Activated CD4-positive, alpha-beta T cell treated with anti-CD3 and anti-CD28 coated beads for 36 hours (primary cell): ENCODE results near the gene PDZD4. TPM values are rescaled to one million over a fixed set of nuclear protein-coding genes. Genes with fewer than 3 reads are reported as not detected.

ENCODE experiments used
- ATAC-seq: fragments of 200-7000 bp; cut with Tn5 transposase; one replicate; pipeline ENCODE4 v1.10.0; 2021; ENCODE audit warnings: mild to moderate bottlenecking, moderate library complexity
- CTCF ChIA-PET: fragments of 350-600 bp; sonication (Branson Sonifier 250); formaldehyde crosslinking; loops from one replicate; lab custom pipeline; 2021; ENCODE audit warnings: antibody characterized with exemption; lab: Charles Lee
- POLR2A ChIA-PET: fragments of 350-600 bp; sonication (Branson Sonifier 250); formaldehyde crosslinking; loops from one replicate; lab custom pipeline; 2021; ENCODE audit warnings: antibody characterized with exemption, inconsistent platforms; lab: Charles Lee
- DNase-seq: peaks from one replicate; pipeline ENCODE4 v3.0.0-alpha.2; 2020
- H3K27ac Mint-ChIP-seq: one replicate; pipeline ENCODE4 v1.8.0; 2021; ENCODE audit warnings: mixed read lengths
- H3K27me3 Mint-ChIP-seq: one replicate; pipeline ENCODE4 v1.8.0; 2021; ENCODE audit warnings: mixed read lengths
- H3K36me3 Mint-ChIP-seq: one replicate; pipeline ENCODE4 v1.8.0; 2021; ENCODE audit warnings: low read depth, mixed read lengths
- H3K4me1 Mint-ChIP-seq: one replicate; pipeline ENCODE4 v1.8.0; 2021; ENCODE audit warnings: mixed read lengths
- H3K4me3 Mint-ChIP-seq: one replicate; pipeline ENCODE4 v1.8.0; 2021; ENCODE audit warnings: mild to moderate bottlenecking, moderate library complexity, mixed read lengths
- H3K9me3 Mint-ChIP-seq: one replicate; pipeline ENCODE4 v1.8.0; 2021; ENCODE audit warnings: low read depth, mixed read lengths
- intact Hi-C, 2 experiments: fragments of 100-400 bp; cut with DNase I in 1 of 2; cut with micrococcal nuclease in 1 of 2; formaldehyde crosslinking; loops; one replicate each; pipeline versions ENCODE4 v1.14.2 to v1.15.1; 2022 to 2024; cut with DNase I, micrococcal nuclease
- total RNA-seq, 2 experiments: library from RNA; stranded (reverse); gene quantifications; one replicate each; pipeline ENCODE4 v1.2.3, GENCODE V29; 2021

The PDZD4 gene
- total RNA-seq, 2 experiments from 2014 or later: 2.4 to 4.3 TPM

- peak overlapping the region; percentile 84 for H3K27ac Mint-ChIP-seq
These were observed 37.1 kb downstream of the PDZD4 start for GRCh38 chrX:153793291-153793690.

GRCh38 chrX:153792368-153792767, 38.0 kb downstream of the PDZD4 start:
- POLR2A ChIA-PET: no interaction called here
- CTCF ChIA-PET: interaction anchor here (1.4 kb wide), 1 partner anchor 14 kb away, joined by 5 read pairs; no protein-coding TSS in a partner anchor
- Mint-ChIP-seq H3K4me1 (peaks cover 21% of the 10 kb centered on the region), H3K27ac (no peak overlapping the region), H3K9me3 (no peaks in the 10 kb centered on the region), H3K36me3 (peaks cover 17% of the 10 kb centered on the region), H3K4me3 (peak overlapping the region; percentile 93), H3K27me3 (no peaks in the 10 kb centered on the region)
- ATAC-seq: no peak
- intact Hi-C loops: loop anchor here in 1 of 2 experiments (5.0 kb wide), 1 partner anchor 135 kb away; the partner anchor contains the start of gene ARHGAP4
- no peak for DNase-seq

More at GRCh38 chrX:153793291-153793690, 37.1 kb downstream of the PDZD4 start:
- ChIA-PET POLR2A (interaction anchor here (0.7 to 1.8 kb wide), 2 partner anchors 132 to 141 kb away, joined by 3 to 11 read pairs; partner anchors contain the start of gene ARHGAP4), CTCF (no interaction called here)
- intact Hi-C loops: loop anchor here in 1 of 2 experiments (5.0 kb wide), 1 partner anchor 134 kb away; the partner anchor contains the start of gene ARHGAP4
- DNase-seq (no peak), ATAC-seq (no peak)
- H3K36me3 Mint-ChIP-seq: peaks cover 17% of the 10 kb centered on the region
- H3K27me3 Mint-ChIP-seq: no peaks in the 10 kb centered on the region
- peak overlapping the region; percentile 93 for H3K4me3 Mint-ChIP-seq
- peaks cover 21% of the 10 kb centered on the region for H3K4me1 Mint-ChIP-seq
- no peaks in the 10 kb centered on the region for H3K9me3 Mint-ChIP-seq

DNA sequence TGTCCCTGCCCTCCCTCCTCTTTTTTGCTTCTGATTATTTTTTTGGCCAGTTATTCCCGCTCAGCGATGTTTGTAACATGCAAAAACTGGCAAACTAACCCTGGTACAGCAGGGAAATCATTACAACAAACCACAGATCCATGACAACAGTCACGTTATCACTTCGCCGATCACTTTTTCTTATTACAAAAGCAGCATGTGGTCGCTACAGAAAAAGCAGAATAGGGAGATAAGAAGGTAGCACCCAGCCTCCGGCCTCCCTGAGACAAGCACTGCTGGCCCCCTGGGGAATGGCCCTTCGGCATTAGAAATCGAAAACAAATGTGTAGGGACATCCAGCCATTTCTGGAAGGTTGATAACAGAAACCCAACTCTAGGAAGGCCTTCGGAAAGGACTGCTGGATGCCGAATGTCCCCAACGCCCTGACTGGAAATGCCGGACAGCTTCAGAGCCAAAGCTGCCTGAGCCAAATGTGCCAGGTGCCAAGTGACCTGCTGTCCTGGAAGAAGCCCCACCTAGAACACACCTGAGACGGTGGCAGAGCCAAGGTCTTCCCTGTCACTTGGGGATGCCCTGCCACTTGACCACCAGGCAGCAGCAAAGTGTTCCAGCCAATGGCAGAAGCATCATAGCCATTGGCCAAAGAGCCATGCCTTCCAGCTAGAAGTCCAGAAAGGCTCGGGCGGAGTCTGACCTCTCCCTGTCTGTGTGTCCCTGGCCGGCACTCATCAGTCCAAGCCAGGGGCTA, 39.1 kb downstream of the PDZD4 start:
- no peak overlapping the region for H3K27ac Mint-ChIP-seq
- H3K36me3 Mint-ChIP-seq: peaks cover 9% of the 10 kb centered on the region
- no peaks in the 10 kb centered on the region for H3K9me3 Mint-ChIP-seq
- H3K4me3 Mint-ChIP-seq: no peak overlapping the region
- POLR2A ChIA-PET: no interaction called here
- peaks cover 14% of the 10 kb centered on the region for H3K4me1 Mint-ChIP-seq
- no peak for ATAC-seq
- intact Hi-C loops: loop anchor here in 1 of 2 experiments (5.0 kb wide), 1 partner anchor 136 kb away; the partner anchor contains the start of gene ARHGAP4
- CTCF ChIA-PET: interaction anchor here (1.4 kb wide), 1 partner anchor 13 kb away, joined by 5 read pairs; no protein-coding TSS in a partner anchor
- no peaks in the 10 kb centered on the region for H3K27me3 Mint-ChIP-seq
- no peak for DNase-seq

DNA sequence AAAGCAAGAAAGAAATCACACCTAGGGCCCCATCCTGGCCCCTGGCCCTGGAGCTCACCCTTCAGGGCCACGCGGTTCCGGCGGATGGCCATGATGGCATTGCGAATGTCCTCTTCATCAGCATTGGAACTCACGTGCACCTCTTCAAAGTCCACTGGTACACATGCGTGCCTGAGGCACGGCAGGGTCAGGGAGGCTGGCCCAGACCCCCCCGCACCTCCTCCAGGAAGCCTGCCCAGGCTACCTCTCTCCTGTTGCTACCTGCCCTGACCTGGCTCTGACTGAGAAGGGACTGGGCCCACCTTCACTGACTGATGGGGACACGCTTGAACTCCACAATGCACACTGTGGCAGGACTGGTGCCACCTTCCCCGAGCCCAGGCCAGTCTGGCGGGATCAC, 40.7 kb downstream of the PDZD4 start:
- intact Hi-C loops: loop anchor here in 1 of 2 experiments (5.0 kb wide), 1 partner anchor 138 kb away; the partner anchor contains the start of gene ARHGAP4
- H3K9me3 Mint-ChIP-seq: no peaks in the 10 kb centered on the region
- peaks cover 8% of the 10 kb centered on the region for H3K4me1 Mint-ChIP-seq
- H3K36me3 Mint-ChIP-seq: peaks cover 6% of the 10 kb centered on the region
- H3K4me3 Mint-ChIP-seq: no peak overlapping the region
- ChIA-PET POLR2A (no interaction called here), CTCF (interaction anchor here (0.6 kb wide), 1 partner anchor 50 kb away, joined by 3 read pairs; no protein-coding TSS in a partner anchor)
- ATAC-seq: no peak
- DNase-seq: no peak
- no peaks in the 10 kb centered on the region for H3K27me3 Mint-ChIP-seq
- H3K27ac Mint-ChIP-seq: no peak overlapping the region

DNA sequence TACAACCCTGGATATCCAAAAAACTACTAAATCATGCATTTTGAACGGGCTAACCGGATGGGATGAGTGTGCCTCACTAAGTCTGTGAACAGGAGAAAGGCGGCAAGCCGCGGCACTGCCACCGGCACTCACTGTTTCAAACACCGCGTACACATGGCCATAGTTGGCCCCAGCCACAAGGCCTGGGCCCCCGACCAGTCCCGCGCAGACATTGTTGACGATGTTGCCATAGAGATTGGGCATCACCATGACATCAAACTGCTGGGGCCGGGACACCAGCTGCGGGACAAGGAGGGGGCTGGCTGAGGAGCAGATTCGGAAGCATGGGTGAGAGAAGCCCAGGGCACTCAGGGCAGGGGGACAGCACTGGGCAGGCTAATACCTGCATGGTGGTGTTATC, 43.7 kb downstream of the PDZD4 start:
- H3K36me3 Mint-ChIP-seq: peaks cover 5% of the 10 kb centered on the region
- DNase-seq: no peak
- ATAC-seq: no peak
- H3K4me3 Mint-ChIP-seq: no peak overlapping the region
- H3K27me3 Mint-ChIP-seq: no peaks in the 10 kb centered on the region
- H3K4me1 Mint-ChIP-seq: no peaks in the 10 kb centered on the region
- H3K9me3 Mint-ChIP-seq: no peaks in the 10 kb centered on the region
- no peak overlapping the region for H3K27ac Mint-ChIP-seq
- ChIA-PET POLR2A (no interaction called here), CTCF (interaction anchor here (0.5 kb wide), 1 partner anchor 52 kb away, joined by 3 read pairs; no protein-coding TSS in a partner anchor)
- intact Hi-C loops: no loop called here

DNA sequence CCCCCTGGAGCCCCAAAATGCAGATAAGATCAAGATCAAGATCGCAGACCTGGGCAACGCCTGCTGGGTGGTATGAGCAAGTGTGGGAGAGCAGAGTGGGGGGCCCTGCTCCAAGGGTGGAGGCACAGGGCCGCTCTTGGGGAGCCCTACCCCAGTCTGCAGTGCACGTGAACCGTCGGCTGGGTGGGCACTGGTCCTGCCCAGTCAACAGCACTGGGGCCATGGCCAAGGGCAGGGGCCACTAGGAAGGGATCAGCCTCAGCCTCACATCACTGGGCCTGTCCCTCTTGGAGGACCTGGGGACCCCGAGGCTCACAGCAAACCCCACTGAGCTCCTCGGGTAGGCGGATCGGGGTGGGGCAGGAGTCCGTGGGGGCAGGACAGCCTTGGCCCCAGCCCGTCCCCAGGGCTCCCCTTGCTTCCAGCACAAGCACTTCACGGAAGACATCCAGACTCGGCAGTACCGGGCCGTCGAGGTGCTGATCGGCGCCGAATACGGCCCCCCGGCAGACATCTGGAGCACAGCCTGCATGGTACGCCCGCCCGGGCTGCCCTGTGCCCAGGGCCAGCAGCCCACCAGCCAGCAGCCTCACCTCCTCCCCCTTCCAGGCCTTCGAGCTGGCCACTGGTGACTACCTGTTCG, 45.9 kb downstream of the PDZD4 start:
- intact Hi-C loops: no loop called here
- ChIA-PET CTCF (no interaction called here), POLR2A (no interaction called here)
- H3K4me3 Mint-ChIP-seq: no peak overlapping the region
- peaks cover 3% of the 10 kb centered on the region for H3K27me3 Mint-ChIP-seq
- H3K27ac Mint-ChIP-seq: no peak overlapping the region
- ATAC-seq: no peak
- H3K9me3 Mint-ChIP-seq: no peaks in the 10 kb centered on the region
- peaks cover 6% of the 10 kb centered on the region for H3K4me1 Mint-ChIP-seq
- peaks cover 4% of the 10 kb centered on the region for H3K36me3 Mint-ChIP-seq
- no peak for DNase-seq

- no peak overlapping the region for H3K27ac Mint-ChIP-seq
These were observed 46.8 kb downstream of the PDZD4 start for GRCh38 chrX:153783378-153784013.

GRCh38 chrX:153782871-153783270, 47.5 kb downstream of the PDZD4 start:
- POLR2A ChIA-PET: interaction anchor here (0.6 kb wide), 1 partner anchor 18 kb away, joined by 3 read pairs; no protein-coding TSS in a partner anchor
- H3K36me3 Mint-ChIP-seq: peaks cover 4% of the 10 kb centered on the region

More at GRCh38 chrX:153783378-153784013, 46.8 kb downstream of the PDZD4 start:
- POLR2A ChIA-PET: no interaction called here
- Mint-ChIP-seq H3K9me3 (no peaks in the 10 kb centered on the region), H3K36me3 (peaks cover 4% of the 10 kb centered on the region), H3K4me3 (no peak overlapping the region), H3K27me3 (peaks cover 3% of the 10 kb centered on the region), H3K4me1 (peaks cover 6% of the 10 kb centered on the region)
- ATAC-seq (no peak), DNase-seq (no peak)
- CTCF ChIA-PET: no interaction called here
- intact Hi-C loops: no loop called here

DNA sequence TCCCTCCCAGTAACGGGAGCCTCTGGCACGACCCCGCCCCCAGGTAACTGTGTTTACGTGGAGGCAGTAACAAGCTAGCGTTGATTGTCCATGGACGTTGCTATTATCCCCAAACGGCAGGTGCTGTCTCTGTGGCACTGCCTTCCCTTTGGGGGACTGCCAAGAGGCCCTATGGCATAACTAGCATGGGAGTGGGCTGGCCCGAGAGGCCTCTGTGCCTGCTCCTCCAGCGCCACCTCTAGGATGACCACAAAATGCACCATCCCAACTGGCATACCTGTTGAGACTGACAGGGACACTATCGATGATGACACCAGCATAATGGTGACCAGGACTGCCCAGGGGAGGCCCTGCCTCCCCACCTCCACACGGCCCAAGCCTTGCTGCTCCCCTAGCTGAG, 48.0 kb downstream of the PDZD4 start:
- H3K36me3 Mint-ChIP-seq: peaks cover 2% of the 10 kb centered on the region
- H3K27ac Mint-ChIP-seq: no peak overlapping the region
- no peaks in the 10 kb centered on the region for H3K9me3 Mint-ChIP-seq
- H3K4me3 Mint-ChIP-seq: no peak overlapping the region
- DNase-seq (peak; percentile 17), ATAC-seq (no peak)
- H3K4me1 Mint-ChIP-seq: peaks cover 6% of the 10 kb centered on the region
- CTCF ChIA-PET: interaction anchor here (0.6 kb wide), 1 partner anchor 144 kb away, joined by 3 read pairs; no protein-coding TSS in a partner anchor
- intact Hi-C loops: no loop called here
- peaks cover 3% of the 10 kb centered on the region for H3K27me3 Mint-ChIP-seq
- POLR2A ChIA-PET: interaction anchor here (0.6 kb wide), 1 partner anchor 18 kb away, joined by 3 read pairs; no protein-coding TSS in a partner anchor

More at GRCh38 chrX:153782871-153783270, 47.5 kb downstream of the PDZD4 start:
- no peak for ATAC-seq
- intact Hi-C loops: no loop called here
- peaks cover 3% of the 10 kb centered on the region for H3K27me3 Mint-ChIP-seq
- DNase-seq: no peak
- no peak overlapping the region for H3K4me3 Mint-ChIP-seq
- H3K4me1 Mint-ChIP-seq: peaks cover 6% of the 10 kb centered on the region
- no peak overlapping the region for H3K27ac Mint-ChIP-seq
- H3K9me3 Mint-ChIP-seq: no peaks in the 10 kb centered on the region
- CTCF ChIA-PET: interaction anchor here (0.6 kb wide), 1 partner anchor 144 kb away, joined by 3 read pairs; no protein-coding TSS in a partner anchor

- intact Hi-C loops: no loop called here
- ChIA-PET POLR2A (no interaction called here), CTCF (interaction anchor here (1.2 kb wide), 1 partner anchor 67 kb away, joined by 3 read pairs; no protein-coding TSS in a partner anchor)
- peaks cover 3% of the 10 kb centered on the region for H3K27me3 Mint-ChIP-seq
- peaks cover 6% of the 10 kb centered on the region for H3K4me1 Mint-ChIP-seq
- H3K9me3 Mint-ChIP-seq: no peaks in the 10 kb centered on the region
- ATAC-seq (no peak), DNase-seq (no peak)
- no peak overlapping the region for H3K27ac Mint-ChIP-seq
- H3K4me3 Mint-ChIP-seq: no peak overlapping the region
- H3K36me3 Mint-ChIP-seq: peaks cover 2% of the 10 kb centered on the region
These were observed 48.8 kb downstream of the PDZD4 start for GRCh38 chrX:153781428-153782047.
